ENCODE measurements around the gene NKTR.

NKTR gene

DNA sequence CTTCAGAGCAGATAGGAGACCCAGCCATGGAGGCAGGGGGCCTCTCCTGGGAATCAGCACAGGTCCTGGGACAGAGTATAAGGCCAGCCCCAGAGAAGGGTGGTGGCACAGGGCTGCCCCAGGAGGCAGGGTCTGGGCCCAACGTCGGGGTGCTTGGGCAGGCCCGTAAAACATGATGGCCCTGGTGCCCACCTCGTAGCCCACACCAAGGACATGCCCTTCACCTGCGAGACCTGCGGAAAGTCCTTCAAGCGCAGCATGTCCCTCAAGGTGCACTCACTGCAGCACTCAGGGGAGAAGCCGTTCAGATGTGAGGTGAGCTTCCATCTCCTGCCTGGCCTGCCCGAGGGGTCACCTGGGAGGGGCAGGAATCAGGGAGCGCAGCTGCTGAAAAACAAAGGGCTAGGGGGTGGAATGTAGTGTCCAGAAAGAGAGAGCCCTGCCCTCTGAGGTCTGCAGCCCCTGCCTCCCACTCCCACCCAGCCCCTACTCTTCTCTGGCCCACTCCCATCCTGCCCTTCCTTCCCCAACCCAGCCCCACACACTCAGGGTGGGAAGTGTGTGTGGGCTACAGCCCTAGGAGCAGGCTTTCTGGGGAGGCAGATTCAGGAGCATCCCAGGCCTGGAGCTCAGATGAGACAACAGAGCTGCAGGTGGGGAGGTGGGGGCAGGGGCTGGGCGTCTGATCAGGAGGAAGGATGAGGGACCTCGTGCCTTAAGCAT, 62.5 kb downstream of the NKTR start:
- no peaks in the 10 kb centered on the region for H3K27me3 ChIP-seq (ENCODE audit: insufficient read depth, low read length)
- peaks cover 10% of the 10 kb centered on the region for H3K4me1 ChIP-seq (ENCODE audit: control insufficient read depth, insufficient read depth, low read length, unreplicated experiment)
- no peak overlapping the region for H2AFZ ChIP-seq (ENCODE audit: low read length, unreplicated experiment)
- no peak overlapping the region for H3K4me3 ChIP-seq (ENCODE audit: low read depth, low read length)
- no peaks in the 10 kb centered on the region for H3K79me2 ChIP-seq (ENCODE audit: control insufficient read depth, insufficient read depth, low read length, unreplicated experiment)
- no peak overlapping the region for H3K27ac ChIP-seq (ENCODE audit: low read depth, low read length)
- H3K36me3 ChIP-seq (ENCODE audit: insufficient read depth, low read length) = no peaks in the 10 kb centered on the region

DNA sequence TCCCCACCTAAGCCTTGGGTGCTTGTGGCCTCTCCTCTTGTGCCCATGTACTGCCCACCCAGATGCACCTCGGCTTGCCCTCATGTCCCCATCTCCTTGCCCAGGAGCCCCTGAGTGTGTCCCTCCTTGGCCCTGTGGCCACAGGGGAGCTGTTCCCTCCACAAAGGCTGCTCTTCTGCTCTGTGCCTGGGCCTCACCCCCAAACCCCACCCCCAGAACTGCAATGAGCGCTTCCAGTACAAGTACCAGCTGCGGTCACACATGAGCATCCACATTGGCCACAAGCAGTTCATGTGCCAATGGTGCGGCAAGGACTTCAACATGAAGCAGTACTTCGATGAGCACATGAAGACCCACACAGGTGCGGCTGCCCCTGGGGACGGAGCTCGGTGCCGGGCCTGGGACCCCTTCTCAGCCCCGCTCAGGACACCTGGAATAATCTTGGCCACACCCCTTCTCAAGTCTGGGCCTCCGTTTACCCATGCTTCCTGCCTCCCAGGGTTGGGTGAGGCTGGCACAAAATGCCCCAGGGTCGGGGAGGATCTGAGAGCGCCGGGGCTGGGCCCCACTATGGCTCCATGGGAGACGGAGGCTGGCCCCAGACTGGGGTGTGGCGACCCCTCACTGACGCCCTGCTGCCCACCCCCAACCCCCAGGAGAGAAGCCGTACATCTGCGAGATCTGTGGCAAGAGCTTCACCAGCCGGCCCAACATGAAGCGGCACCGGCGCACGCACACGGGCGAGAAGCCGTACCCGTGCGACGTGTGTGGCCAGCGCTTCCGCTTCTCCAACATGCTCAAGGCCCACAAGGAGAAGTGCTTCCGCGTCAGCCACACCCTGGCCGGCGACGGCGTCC, 63.3 kb downstream of the NKTR start:
- Histone ChIP-seq H2AFZ (ENCODE audit: low read length, unreplicated experiment) (no peak overlapping the region), H3K4me1 (ENCODE audit: control insufficient read depth, insufficient read depth, low read length, unreplicated experiment) (peaks cover 10% of the 10 kb centered on the region), H3K4me3 (ENCODE audit: low read depth, low read length) (no peak overlapping the region), H3K36me3 (ENCODE audit: insufficient read depth, low read length) (no peaks in the 10 kb centered on the region), H3K79me2 (ENCODE audit: control insufficient read depth, insufficient read depth, low read length, unreplicated experiment) (no peaks in the 10 kb centered on the region), H3K27me3 (ENCODE audit: insufficient read depth, low read length) (no peaks in the 10 kb centered on the region; the same call in 1 of the 2 replicates), H3K27ac (ENCODE audit: low read depth, low read length) (no peak overlapping the region)

DNA sequence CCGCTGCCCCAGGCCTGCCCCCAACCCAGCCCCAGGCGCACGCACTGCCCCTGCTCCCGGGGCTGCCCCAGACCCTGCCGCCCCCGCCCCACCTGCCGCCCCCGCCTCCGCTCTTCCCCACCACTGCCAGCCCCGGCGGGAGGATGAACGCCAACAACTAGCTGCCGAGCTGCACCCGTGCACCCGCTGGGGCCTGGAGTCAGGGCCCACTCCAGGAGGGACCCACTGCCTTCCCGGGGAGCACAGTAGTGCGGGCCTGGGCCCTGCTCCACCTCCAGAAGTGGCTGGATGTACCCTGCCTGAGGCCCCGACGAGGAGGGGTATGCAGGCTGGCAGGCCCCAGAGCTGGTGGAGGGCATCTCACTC, 63.9 kb downstream of the NKTR start:
- no peak overlapping the region for H3K4me3 ChIP-seq (ENCODE audit: low read depth, low read length)
- no peaks in the 10 kb centered on the region for H3K79me2 ChIP-seq (ENCODE audit: control insufficient read depth, insufficient read depth, low read length, unreplicated experiment)
- no peaks in the 10 kb centered on the region; the same call in 1 of the 2 replicates for H3K27me3 ChIP-seq (ENCODE audit: insufficient read depth, low read length)
- no peak overlapping the region for H2AFZ ChIP-seq (ENCODE audit: low read length, unreplicated experiment)
- peaks cover 10% of the 10 kb centered on the region for H3K4me1 ChIP-seq (ENCODE audit: control insufficient read depth, insufficient read depth, low read length, unreplicated experiment)
- H3K36me3 ChIP-seq (ENCODE audit: insufficient read depth, low read length) = no peaks in the 10 kb centered on the region
- H3K27ac ChIP-seq (ENCODE audit: low read depth, low read length) = no peak overlapping the region

DNA sequence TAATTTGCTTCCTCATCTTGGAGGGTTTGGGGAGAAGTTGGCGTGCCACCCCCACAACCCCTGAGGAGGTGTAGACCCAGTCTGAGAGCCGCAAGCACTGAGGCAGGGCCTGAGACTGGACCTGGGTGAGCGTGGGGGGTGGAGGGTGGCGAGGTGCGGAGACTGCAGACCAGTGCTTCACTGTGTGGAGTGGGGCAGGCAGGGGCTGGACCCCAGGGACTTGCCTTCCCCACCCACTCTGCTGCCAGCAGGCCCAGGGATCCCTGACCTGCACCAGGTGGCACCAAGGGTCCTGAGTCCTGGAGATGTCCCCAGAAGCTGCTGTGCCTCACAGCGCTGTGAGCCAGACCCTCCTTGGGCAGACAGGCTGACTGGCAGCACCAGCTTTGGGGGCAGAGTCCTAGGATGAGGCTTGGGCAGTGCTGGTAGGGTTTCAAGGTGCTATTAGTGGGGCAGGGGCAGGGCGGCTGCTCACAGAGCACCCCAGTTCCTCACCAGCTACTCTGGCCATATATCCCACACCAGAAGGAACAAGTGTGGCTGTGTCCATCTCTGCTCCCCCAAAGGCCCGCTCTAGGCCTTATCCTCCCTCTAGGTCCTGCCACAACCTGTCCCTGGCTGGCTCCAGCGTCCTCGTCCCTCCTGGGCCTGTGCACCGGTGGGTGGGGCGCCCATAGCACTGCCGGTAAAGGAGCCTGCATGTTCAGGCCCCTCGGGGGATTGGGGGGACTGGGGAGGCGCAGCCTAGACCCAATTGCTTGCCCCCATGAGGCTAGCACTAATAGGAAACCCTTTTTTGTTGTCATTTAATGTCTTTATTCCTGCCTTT, 64.8 kb downstream of the NKTR start:
- peaks cover 1% of the 10 kb centered on the region for H3K4me1 ChIP-seq (ENCODE audit: control insufficient read depth, insufficient read depth, low read length, unreplicated experiment)
- H3K36me3 ChIP-seq (ENCODE audit: insufficient read depth, low read length) = no peaks in the 10 kb centered on the region
- no peak overlapping the region for H3K4me3 ChIP-seq (ENCODE audit: low read depth, low read length)
- no peak overlapping the region for H3K27ac ChIP-seq (ENCODE audit: low read depth, low read length)
- H2AFZ ChIP-seq (ENCODE audit: low read length, unreplicated experiment) = no peak overlapping the region
- H3K27me3 ChIP-seq (ENCODE audit: insufficient read depth, low read length) = no peaks in the 10 kb centered on the region; the same call in 1 of the 2 replicates
- no peaks in the 10 kb centered on the region for H3K79me2 ChIP-seq (ENCODE audit: control insufficient read depth, insufficient read depth, low read length, unreplicated experiment)

DNA sequence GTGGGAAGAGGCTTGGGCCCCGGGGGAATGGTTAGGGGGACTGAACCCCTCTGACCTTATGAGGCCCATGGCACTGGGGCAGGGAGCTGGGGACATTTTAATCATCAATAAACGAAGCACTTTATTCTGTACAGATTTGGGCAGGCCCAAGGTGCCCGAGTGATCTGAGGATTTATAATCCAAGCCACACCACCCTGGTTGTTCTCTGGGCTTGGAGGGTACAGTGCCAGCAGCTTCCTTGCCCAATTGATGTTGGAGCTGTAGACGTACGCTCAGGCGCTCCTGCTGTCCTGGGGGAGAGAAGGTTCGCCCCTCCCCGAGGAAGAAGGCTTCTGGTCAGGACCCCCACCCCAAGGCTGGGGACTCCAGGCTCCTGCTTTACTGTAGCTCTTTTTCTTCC, 65.5 kb downstream of the NKTR start:
- no peaks in the 10 kb centered on the region for H3K79me2 ChIP-seq (ENCODE audit: control insufficient read depth, insufficient read depth, low read length, unreplicated experiment)
- H3K36me3 ChIP-seq (ENCODE audit: insufficient read depth, low read length) = no peaks in the 10 kb centered on the region
- H3K27me3 ChIP-seq (ENCODE audit: insufficient read depth, low read length) = no peaks in the 10 kb centered on the region; the same call in 1 of the 2 replicates
- H3K4me3 ChIP-seq (ENCODE audit: low read depth, low read length) = no peak overlapping the region
- no peaks in the 10 kb centered on the region for H3K4me1 ChIP-seq (ENCODE audit: control insufficient read depth, insufficient read depth, low read length, unreplicated experiment)
- H2AFZ ChIP-seq (ENCODE audit: low read length, unreplicated experiment) = no peak overlapping the region
- no peak overlapping the region for H3K27ac ChIP-seq (ENCODE audit: low read depth, low read length)

DNA sequence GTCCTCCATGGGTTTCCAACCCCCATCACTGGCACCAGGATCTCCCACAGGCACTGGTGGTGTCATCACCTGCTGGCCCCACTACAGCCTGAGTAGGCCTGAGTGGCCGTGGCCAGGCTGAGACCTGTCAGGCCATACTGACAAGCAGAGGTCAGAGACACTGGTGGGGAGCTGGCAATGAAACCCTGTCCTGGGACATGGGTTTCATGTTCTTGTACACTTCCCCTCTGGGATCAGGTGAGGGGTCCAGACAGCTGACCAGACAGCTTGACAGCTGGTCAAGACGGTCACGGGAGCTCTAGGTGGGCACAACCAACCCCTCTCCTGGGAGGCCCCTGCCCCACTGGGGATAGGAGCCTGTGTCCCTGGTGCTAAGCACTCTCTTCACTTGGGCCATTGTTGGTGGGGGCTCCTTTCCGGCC, 66.1 kb downstream of the NKTR start:
- no peak overlapping the region for H3K27ac ChIP-seq (ENCODE audit: low read depth, low read length)
- H3K36me3 ChIP-seq (ENCODE audit: insufficient read depth, low read length) = no peaks in the 10 kb centered on the region
- no peaks in the 10 kb centered on the region for H3K4me1 ChIP-seq (ENCODE audit: control insufficient read depth, insufficient read depth, low read length, unreplicated experiment)
- H2AFZ ChIP-seq (ENCODE audit: low read length, unreplicated experiment) = no peak overlapping the region
- H3K27me3 ChIP-seq (ENCODE audit: insufficient read depth, low read length) = no peaks in the 10 kb centered on the region; the same call in 1 of the 2 replicates
- no peak overlapping the region for H3K4me3 ChIP-seq (ENCODE audit: low read depth, low read length)
- no peaks in the 10 kb centered on the region for H3K79me2 ChIP-seq (ENCODE audit: control insufficient read depth, insufficient read depth, low read length, unreplicated experiment)

DNA sequence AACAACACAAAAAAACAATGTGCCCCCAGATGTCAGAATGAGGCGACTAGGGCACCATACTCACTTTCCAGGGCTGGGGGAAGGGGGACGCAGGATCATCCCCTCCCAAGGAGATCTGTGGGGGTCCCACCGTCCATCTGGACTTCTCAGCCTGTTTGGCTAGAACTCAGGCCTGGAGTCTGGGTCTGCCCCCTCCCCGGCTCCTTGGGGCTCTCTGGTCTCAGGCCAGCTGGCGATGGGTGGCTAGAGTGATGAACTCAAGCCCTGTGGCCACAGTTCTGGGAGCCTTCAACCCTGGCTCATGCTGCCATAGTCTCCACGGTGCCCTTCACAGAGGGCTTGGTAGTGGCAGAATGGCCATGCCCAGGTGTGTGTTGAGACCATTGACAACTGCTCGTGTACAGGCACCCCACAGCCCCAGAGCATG, 66.6 kb downstream of the NKTR start:
- Histone ChIP-seq H3K79me2 (ENCODE audit: control insufficient read depth, insufficient read depth, low read length, unreplicated experiment) (no peaks in the 10 kb centered on the region), H3K27me3 (ENCODE audit: insufficient read depth, low read length) (no peaks in the 10 kb centered on the region; the same call in 1 of the 2 replicates), H3K4me3 (ENCODE audit: low read depth, low read length) (no peak overlapping the region), H2AFZ (ENCODE audit: low read length, unreplicated experiment) (no peak overlapping the region), H3K36me3 (ENCODE audit: insufficient read depth, low read length) (no peaks in the 10 kb centered on the region), H3K27ac (ENCODE audit: low read depth, low read length) (no peak overlapping the region), H3K4me1 (ENCODE audit: control insufficient read depth, insufficient read depth, low read length, unreplicated experiment) (no peaks in the 10 kb centered on the region)

DNA sequence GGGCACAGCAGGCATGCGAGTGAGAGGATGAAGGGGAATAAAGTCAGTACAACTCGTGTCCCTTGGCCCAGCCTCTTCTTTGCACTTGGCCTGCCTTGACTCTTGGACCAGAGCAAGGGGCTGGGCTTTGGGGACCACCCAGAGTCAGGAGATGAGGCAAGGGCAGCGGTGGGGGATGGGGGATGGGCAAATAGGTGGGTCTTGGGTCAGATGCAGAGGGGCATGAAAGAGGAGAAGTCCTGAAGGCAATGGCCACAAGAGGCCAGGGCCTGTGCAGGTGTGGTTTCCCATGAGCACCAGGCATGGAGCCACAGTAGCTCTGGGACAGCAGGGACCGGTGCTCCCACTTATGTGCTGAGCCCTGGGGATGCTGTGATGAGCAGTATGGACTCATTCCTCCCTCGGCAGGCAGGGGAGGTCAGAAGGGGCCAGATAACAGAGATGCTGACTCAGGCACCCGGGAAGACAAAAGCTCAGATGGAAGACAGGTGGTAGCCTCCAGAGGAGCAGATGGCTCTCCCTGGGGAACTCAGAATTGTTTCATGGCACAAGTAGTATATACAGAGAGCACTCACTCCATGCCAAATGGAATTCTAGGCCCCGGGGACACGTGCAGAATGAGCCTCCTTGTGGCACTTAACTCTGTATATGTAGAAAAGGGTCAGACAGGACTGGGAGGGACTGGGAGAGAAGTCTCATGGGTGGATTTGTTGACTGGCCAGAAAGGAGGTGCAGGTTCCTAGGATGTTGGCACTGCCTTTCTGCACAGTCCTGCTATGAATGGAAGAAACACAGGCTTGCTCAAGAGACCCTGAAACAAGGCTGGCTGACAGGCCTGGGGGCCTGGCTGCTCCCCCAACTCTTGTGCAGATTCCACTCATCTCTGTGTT, 67.3 kb downstream of the NKTR start:
- Histone ChIP-seq H3K27me3 (ENCODE audit: insufficient read depth, low read length) (no peaks in the 10 kb centered on the region; the same call in 1 of the 2 replicates), H3K36me3 (ENCODE audit: insufficient read depth, low read length) (no peaks in the 10 kb centered on the region), H2AFZ (ENCODE audit: low read length, unreplicated experiment) (no peak overlapping the region), H3K4me1 (ENCODE audit: control insufficient read depth, insufficient read depth, low read length, unreplicated experiment) (no peaks in the 10 kb centered on the region), H3K4me3 (ENCODE audit: low read depth, low read length) (no peak overlapping the region), H3K27ac (ENCODE audit: low read depth, low read length) (no peak overlapping the region), H3K79me2 (ENCODE audit: control insufficient read depth, insufficient read depth, low read length, unreplicated experiment) (no peaks in the 10 kb centered on the region)

DNA sequence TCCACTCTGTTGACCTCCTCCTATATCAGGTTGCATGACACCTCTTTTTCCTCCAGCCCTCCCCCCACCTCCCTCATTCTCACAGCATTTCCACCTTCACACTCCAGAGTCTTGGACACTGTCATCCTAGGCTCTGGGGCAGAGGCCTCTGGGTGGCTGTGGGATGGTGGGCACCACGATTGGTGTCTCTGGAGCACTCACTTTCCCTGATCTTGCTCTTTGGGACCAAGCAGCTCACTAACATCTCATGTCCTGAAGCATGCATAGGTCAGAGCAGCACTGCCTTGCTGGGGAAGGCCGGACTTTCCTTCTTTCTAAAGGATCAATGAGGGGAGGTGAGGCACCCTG, 67.9 kb downstream of the NKTR start:
- no peaks in the 10 kb centered on the region for H3K79me2 ChIP-seq (ENCODE audit: control insufficient read depth, insufficient read depth, low read length, unreplicated experiment)
- no peak overlapping the region for H3K27ac ChIP-seq (ENCODE audit: low read depth, low read length)
- no peaks in the 10 kb centered on the region for H3K4me1 ChIP-seq (ENCODE audit: control insufficient read depth, insufficient read depth, low read length, unreplicated experiment)
- H3K4me3 ChIP-seq (ENCODE audit: low read depth, low read length) = no peak overlapping the region
- no peaks in the 10 kb centered on the region; the same call in 1 of the 2 replicates for H3K27me3 ChIP-seq (ENCODE audit: insufficient read depth, low read length)
- H3K36me3 ChIP-seq (ENCODE audit: insufficient read depth, low read length) = no peaks in the 10 kb centered on the region
- no peak overlapping the region for H2AFZ ChIP-seq (ENCODE audit: low read length, unreplicated experiment)

DNA sequence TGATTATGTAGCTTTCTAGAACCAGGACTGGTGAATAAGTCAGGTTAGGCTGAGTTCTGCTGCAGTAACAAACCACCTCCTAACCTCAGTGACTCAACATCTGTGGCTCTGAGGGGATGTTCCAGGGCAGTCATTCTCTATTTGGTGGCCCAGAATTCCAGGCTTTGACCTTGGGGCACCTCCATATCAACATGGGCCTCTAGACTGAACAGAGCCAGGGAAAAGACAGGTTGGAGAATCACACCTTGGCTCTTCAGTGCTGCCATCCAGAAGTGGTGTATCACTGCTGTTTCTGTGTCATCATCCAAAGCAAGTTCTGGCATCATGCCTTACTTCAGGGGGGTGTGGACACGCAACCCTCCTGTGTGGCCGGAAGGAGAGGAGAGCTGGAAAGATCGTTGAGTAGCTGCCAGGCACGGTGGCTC, 68.3 kb downstream of the NKTR start:
- H3K36me3 ChIP-seq (ENCODE audit: insufficient read depth, low read length) = no peaks in the 10 kb centered on the region
- no peaks in the 10 kb centered on the region for H3K4me1 ChIP-seq (ENCODE audit: control insufficient read depth, insufficient read depth, low read length, unreplicated experiment)
- H3K79me2 ChIP-seq (ENCODE audit: control insufficient read depth, insufficient read depth, low read length, unreplicated experiment) = no peaks in the 10 kb centered on the region
- no peaks in the 10 kb centered on the region; the same call in 1 of the 2 replicates for H3K27me3 ChIP-seq (ENCODE audit: insufficient read depth, low read length)
- H3K27ac ChIP-seq (ENCODE audit: low read depth, low read length) = no peak overlapping the region
- H3K4me3 ChIP-seq (ENCODE audit: low read depth, low read length) = no peak overlapping the region
- no peak overlapping the region for H2AFZ ChIP-seq (ENCODE audit: low read length, unreplicated experiment)

Measured in ACC112 (cell line).